Lower leg skin (tissue), 3 donors: ENCODE results near the gene ATP1A4.

Source experiments
- POLR2A ChIP-seq, 2 donors: fragments of 450-650 bp; IDR thresholded peaks; one replicate each; pipeline ENCODE4 v1.6.1; 2016 to 2017; ENCODE audit warnings: antibody characterized with exemption in 2 of 2, mild to moderate bottlenecking in 1 of 2, moderate library complexity in 1 of 2
- TF ChIP-seq, protein P1 (sequence below), 3 donors: fragments of 450-650 bp; IDR thresholded peaks; one replicate each; pipeline ENCODE4 v1.5.1; 2016; ENCODE audit warnings: antibody characterized with exemption in 3 of 3, mild to moderate bottlenecking in 3 of 3, moderate library complexity in 2 of 3

DNA sequence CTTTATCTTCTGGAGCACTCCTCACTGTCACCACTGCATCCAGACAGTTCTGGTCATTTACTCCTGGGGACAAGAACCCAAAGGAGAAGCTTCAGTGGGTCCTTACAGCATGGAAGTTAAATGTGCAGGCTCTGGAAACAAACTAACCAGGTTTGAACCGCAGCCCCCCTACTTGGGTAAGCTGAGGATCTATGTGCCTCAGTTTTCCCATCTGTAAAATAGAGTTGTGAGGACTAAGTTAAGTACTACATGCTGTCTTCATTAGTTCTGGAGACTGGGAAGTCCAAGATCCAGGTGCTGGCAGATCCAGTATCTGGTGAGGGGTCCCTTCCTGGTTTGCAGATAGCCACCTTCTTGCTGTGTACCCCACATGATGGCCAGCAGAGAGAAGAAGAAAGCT is 43.9 kb upstream of the ATP1A4 start:
- TF ChIP-seq, protein P1, sequence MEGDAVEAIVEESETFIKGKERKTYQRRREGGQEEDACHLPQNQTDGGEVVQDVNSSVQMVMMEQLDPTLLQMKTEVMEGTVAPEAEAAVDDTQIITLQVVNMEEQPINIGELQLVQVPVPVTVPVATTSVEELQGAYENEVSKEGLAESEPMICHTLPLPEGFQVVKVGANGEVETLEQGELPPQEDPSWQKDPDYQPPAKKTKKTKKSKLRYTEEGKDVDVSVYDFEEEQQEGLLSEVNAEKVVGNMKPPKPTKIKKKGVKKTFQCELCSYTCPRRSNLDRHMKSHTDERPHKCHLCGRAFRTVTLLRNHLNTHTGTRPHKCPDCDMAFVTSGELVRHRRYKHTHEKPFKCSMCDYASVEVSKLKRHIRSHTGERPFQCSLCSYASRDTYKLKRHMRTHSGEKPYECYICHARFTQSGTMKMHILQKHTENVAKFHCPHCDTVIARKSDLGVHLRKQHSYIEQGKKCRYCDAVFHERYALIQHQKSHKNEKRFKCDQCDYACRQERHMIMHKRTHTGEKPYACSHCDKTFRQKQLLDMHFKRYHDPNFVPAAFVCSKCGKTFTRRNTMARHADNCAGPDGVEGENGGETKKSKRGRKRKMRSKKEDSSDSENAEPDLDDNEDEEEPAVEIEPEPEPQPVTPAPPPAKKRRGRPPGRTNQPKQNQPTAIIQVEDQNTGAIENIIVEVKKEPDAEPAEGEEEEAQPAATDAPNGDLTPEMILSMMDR (IDR thresholded peaks at IDR 0.05) = no peak
- no peak for TF ChIP-seq POLR2A (IDR thresholded peaks at IDR 0.05)
